LNCAP (cell line): ENCODE measurements around the gene UNC119B.

Source experiments
- TF ChIP-seq, protein P1 (sequence below): fragments of 450-650 bp; IDR thresholded peaks from 2 replicates; pipeline ENCODE4 v1.5.1; 2017; ENCODE audit warnings: mild to moderate bottlenecking

The UNC119B gene

GRCh38 chr12:120722784-120723183 is 12.5 kb downstream of the UNC119B start:
- TF ChIP-seq, protein P1, sequence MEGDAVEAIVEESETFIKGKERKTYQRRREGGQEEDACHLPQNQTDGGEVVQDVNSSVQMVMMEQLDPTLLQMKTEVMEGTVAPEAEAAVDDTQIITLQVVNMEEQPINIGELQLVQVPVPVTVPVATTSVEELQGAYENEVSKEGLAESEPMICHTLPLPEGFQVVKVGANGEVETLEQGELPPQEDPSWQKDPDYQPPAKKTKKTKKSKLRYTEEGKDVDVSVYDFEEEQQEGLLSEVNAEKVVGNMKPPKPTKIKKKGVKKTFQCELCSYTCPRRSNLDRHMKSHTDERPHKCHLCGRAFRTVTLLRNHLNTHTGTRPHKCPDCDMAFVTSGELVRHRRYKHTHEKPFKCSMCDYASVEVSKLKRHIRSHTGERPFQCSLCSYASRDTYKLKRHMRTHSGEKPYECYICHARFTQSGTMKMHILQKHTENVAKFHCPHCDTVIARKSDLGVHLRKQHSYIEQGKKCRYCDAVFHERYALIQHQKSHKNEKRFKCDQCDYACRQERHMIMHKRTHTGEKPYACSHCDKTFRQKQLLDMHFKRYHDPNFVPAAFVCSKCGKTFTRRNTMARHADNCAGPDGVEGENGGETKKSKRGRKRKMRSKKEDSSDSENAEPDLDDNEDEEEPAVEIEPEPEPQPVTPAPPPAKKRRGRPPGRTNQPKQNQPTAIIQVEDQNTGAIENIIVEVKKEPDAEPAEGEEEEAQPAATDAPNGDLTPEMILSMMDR = no peak

DNA sequence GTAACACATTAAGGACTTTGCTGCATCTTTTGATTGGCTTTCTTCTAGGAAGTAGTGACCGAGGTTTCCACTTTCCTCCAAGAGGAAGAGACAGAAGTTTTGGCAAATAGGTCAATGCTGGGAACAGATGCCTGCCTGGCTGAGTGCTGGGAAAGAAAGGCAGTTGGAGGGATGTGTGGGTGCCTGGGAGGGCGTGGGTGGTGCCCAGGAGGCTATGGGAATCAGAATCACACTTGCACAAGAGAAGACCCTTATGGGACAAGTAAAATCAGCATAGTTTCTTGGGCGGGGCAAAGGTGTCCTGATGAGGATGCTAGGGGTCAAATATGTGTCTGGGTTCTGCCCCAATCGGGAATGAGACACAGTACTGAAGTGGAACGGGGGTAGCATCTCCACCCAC is 14.5 kb downstream of the UNC119B start:
- TF ChIP-seq, protein P1 = no peak

GRCh38 chr12:120725151-120725658 is 14.9 kb downstream of the UNC119B start:
- TF ChIP-seq, protein P1 = no peak

GRCh38 chr12:120725659-120726509 is 15.6 kb downstream of the UNC119B start, which contains the start of gene ACADS:
TSS of gene ACADS (plus strand) at chr12:120725826. CDS start at chr12:120725886, 60 bp downstream.
- TF ChIP-seq, protein P1 = no peak

GRCh38 chr12:120726510-120726793 is 16.2 kb downstream of the UNC119B start:
- TF ChIP-seq, protein P1 = no peak

DNA sequence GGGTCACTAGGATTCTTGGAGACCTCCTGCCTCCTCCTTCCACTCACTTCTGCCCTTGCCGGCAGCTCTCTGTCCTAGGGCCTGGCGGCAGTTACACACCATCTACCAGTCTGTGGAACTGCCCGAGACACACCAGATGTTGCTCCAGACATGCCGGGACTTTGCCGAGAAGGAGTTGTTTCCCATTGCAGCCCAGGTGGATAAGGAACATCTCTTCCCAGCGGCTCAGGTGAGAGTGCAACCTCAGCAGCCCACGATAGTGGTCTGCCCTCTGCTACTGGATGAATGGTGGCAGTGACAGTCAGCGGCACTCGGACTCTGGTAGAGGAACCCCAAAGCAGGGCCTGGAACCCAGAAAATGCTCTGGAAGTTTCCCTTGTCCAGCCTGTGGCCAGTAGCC is 16.7 kb downstream of the UNC119B start:
- TF ChIP-seq, protein P1 = no peak

- TF ChIP-seq, protein P1 = no peak
Measured at GRCh38 chr12:120733574-120733973, 23.3 kb downstream of the UNC119B start.
